Fibroblast of lung (primary cell): ENCODE results near the gene COQ3. TPM values are rescaled to one million over a fixed set of nuclear protein-coding genes. Genes with fewer than 3 reads are reported as not detected.
A peak's percentile ranks its signal among the peaks of the same experiment; 100 is the strongest.

Experiments
- DNase-seq, 2 donors: peaks; one replicate each; pipeline versions ENCODE4 v3.0.0 to v3.0.0-alpha.2; 2010; ENCODE audit warnings: low read depth in 2 of 2
- H2AFZ ChIP-seq: 2 replicates; pipeline ENCODE4 v1.5.1; 2012; ENCODE audit warnings: low read length, control low read depth, inconsistent platforms
- H3K27ac ChIP-seq: 2 replicates; pipeline ENCODE4 v1.5.1; 2011; ENCODE audit warnings: low read length, control low read depth; ENCODE audit not compliant: insufficient read depth
- H3K27me3 ChIP-seq: 2 replicates; pipeline ENCODE4 v1.5.1; 2011; ENCODE audit warnings: mild to moderate bottlenecking, low read length; ENCODE audit not compliant: control insufficient read depth, insufficient read depth
- H3K36me3 ChIP-seq: 2 replicates; pipeline ENCODE4 v1.5.1; 2011; ENCODE audit warnings: low read length; ENCODE audit not compliant: control insufficient read depth, insufficient read depth
- H3K4me1 ChIP-seq: 2 replicates; pipeline ENCODE4 v1.5.1; 2011; ENCODE audit warnings: low read length; ENCODE audit not compliant: control insufficient read depth, insufficient read depth; ENCODE audit errors: extremely low read depth
- H3K4me2 ChIP-seq: 2 replicates; pipeline ENCODE4 v1.5.1; 2011; ENCODE audit warnings: low read length, control low read depth; ENCODE audit not compliant: insufficient read depth; ENCODE audit errors: extremely low read depth
- H3K4me3 ChIP-seq, 4 experiments: fragments of 200-600 bp in 1 of 4; sonication (generic) in 1 of 4; replicated peaks in 1 of 4; 2 replicates each; pipeline ENCODE4 v1.5.1; 2011 to 2016; ENCODE audit warnings: low read length in 4 of 4, low read depth in 3 of 4, mild to moderate bottlenecking in 3 of 4, control low read depth in 2 of 4, inconsistent platforms in 1 of 4, mixed read lengths in 1 of 4; ENCODE audit not compliant: insufficient read depth in 1 of 4; ENCODE audit errors: control extremely low read depth in 1 of 4
- H3K79me2 ChIP-seq: 2 replicates; pipeline ENCODE4 v1.5.1; 2012; ENCODE audit warnings: mild to moderate bottlenecking, low read length, inconsistent platforms; ENCODE audit not compliant: control insufficient read depth, insufficient read depth
- H3K9ac ChIP-seq: 2 replicates; pipeline ENCODE4 v1.5.1; 2011; ENCODE audit warnings: mild to moderate bottlenecking, low read length, control low read depth; ENCODE audit not compliant: insufficient read depth
- H3K9me3 ChIP-seq: 2 replicates; pipeline ENCODE4 v1.5.1; 2012; ENCODE audit warnings: low read depth, low read length; ENCODE audit not compliant: control insufficient read depth, insufficient read depth
- H4K20me1 ChIP-seq: 2 replicates; pipeline ENCODE4 v1.5.1; 2011; ENCODE audit warnings: low read length; ENCODE audit not compliant: control insufficient read depth, insufficient read depth; ENCODE audit errors: extremely low read depth
- CTCF ChIP-seq, 2 donors: IDR thresholded peaks in 1 of 2; conservative IDR thresholded peaks in 1 of 2; 1 replicate in 1 of 2; 2 replicates in 1 of 2; pipeline ENCODE4 v1.5.1; 2011 to 2012; ENCODE audit warnings: low read length in 2 of 2, control low read depth in 1 of 2, inconsistent platforms in 1 of 2, low read depth in 1 of 2, mild to moderate bottlenecking in 1 of 2
- EZH2 ChIP-seq: IDR thresholded peaks from 2 replicates; pipeline ENCODE4 v1.5.1; 2012; ENCODE audit warnings: low read length, control low read depth, mild to moderate bottlenecking; ENCODE audit errors: missing control alignments
- polyA plus RNA-seq, 2 donors: library from polyadenylated mRNA; depleted of rRNA in 1 of 2; stranded (reverse) in 1 of 2; unstranded in 1 of 2; fragments of >200 nt; gene quantifications; 2 replicates each; pipeline ENCODE4 v1.2.1, GENCODE V29; 2011 to 2012; ENCODE audit warnings: missing spikeins in 1 of 2
- total RNA-seq: library from RNA; depleted of rRNA; stranded (reverse); fragments of >200 nt; gene quantifications from 2 replicates; pipeline ENCODE4 v1.2.1, GENCODE V29; 2014

The COQ3 gene
- total and polyA plus RNA-seq, 2 donors (not counting 1 experiment from before 2014, with no cell fraction given), result 5.3 to 13.3 TPM

DNA sequence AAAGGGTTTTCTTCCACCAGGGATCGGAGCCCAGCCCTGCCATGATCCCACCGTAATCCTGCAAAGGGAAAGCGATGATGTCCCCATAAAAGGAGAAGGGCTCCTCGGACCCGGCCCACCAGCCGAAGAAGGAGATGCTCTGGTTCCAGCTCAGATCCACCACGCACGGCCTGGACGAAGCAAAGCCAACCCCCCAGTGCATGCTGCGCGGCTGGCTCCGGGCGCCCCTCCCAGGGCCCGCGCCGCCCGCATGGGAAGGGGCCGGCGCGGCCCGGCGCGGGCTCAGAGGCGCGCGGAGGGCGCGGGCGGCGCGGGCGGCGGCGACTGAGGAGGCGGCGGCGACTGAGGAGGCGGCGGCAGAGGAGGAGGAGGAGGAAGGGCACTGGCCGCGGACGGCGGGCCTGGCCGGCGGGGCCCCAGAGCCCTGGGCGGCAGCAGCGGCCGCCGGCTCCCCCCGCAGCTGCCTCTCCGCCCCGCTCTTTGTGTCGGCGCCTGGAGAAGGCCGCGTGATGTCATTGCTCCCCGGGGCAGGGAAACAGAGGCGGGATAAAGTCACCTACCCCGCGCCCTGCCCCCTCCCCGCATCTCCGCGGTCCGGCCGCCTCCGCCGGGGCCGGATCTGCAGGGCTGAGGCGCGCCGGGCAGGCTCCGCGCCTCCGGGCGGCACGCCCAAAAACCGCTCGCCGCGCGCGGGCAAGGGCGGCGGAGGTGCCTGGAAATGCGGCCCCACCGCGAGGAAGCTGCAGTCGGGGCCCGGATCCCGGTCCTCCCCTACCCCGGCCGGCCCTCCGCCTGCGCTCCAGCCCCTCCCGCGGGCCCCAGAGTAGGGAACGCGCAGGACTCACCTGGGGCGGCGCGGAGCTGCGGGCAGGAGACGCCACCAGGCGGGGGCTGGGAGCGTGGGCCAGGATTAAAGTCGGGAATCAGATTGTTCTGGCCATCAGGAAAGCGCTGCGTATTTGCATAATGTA lies 44.5 kb downstream of the COQ3 start, which contains the start of gene FAXC:
Gene FAXC, minus strand, starts transcription at position 504 of the 971 bp plus-strand sequence. Its CDS starts 302 bp downstream, at position 202.
- no peaks in the 10 kb centered on the region for H3K79me2 ChIP-seq
- peak within 1 kb of the TSS; percentile 23 for H3K9ac ChIP-seq
- H3K4me2 ChIP-seq, result peak within 1 kb of the TSS; percentile 85
- no peaks in the 10 kb centered on the region for H3K9me3 ChIP-seq
- no peaks in the 10 kb centered on the region for H3K4me1 ChIP-seq
- peak; percentile 11 to 50 for DNase-seq
- H3K27me3 ChIP-seq, result peaks cover 4% of the 10 kb centered on the region
- no peaks in the 10 kb centered on the region for H3K36me3 ChIP-seq
- H2AFZ ChIP-seq, result peak within 1 kb of the TSS; percentile 9
- no peak for TF ChIP-seq CTCF (conservative IDR thresholded peaks at IDR 0.05 in 1 of 2, IDR thresholded peaks at IDR 0.05 in 1 of 2; ENCODE audit: low read depth in 1 of 2, low read length in 2 of 2)
- no peak for TF ChIP-seq EZH2
- H3K27ac ChIP-seq, result no peak within 1 kb of the TSS
- no peaks in the 10 kb centered on the region for H4K20me1 ChIP-seq
- H3K4me3 ChIP-seq, result peak within 1 kb of the TSS; percentile 56 to 67 (median 58)

DNA sequence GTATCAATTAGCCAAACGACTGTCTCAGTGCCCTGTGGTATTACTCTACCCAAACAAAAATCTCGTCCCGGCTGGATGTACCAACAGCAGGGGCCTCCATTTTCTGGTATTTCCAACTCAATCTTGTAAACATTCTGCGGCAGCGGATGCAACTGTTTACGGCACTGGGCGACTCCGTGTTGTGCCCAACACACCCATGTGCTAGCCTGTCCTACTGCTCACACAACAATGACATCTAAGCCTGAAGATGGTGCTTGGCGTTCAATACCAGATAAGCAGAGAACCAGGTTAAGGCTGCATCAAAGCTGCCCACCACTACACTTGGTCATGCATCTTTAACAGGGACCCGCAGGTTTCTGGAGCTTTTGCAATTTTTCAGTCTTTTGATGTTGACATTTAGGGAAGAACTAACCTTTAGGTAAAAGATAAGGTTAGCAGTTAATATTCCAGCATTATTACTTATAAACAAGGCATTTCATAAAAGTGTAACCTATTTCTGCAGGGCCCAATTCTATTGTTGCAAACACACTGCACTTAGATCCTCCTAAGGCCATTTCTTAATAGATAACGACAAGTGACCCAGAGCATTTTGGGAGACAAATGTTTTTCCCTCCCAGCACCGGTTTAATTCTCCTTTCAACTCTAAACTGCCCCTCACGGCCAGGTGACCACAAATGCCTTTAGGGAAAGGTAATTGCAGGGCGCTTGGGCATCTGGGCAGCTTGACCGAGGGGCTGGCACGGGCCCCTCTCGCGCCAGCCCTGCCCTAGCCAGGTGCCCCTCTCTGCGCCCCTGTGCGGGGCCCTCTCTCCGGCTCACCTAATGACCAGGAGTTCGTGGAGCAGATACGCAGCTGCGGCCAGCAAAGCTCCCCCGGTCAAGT lies 45.5 kb downstream of the COQ3 start:
- Histone ChIP-seq H4K20me1 (no peaks in the 10 kb centered on the region), H3K4me3 (peak overlapping the region; percentile 18 to 67 (median 56)), H3K27ac (no peak overlapping the region), H3K4me1 (no peaks in the 10 kb centered on the region), H3K9ac (no peak overlapping the region), H2AFZ (peak overlapping the region; percentile 9), H3K79me2 (no peaks in the 10 kb centered on the region), H3K36me3 (no peaks in the 10 kb centered on the region), H3K27me3 (peaks cover 2% of the 10 kb centered on the region), H3K9me3 (no peaks in the 10 kb centered on the region), H3K4me2 (peak overlapping the region; percentile 85)
- TF ChIP-seq EZH2 (no peak), CTCF (conservative IDR thresholded peaks at IDR 0.05 in 1 of 2, IDR thresholded peaks at IDR 0.05 in 1 of 2; ENCODE audit: low read depth in 1 of 2, low read length in 2 of 2) (no peak)
- DNase-seq, result no peak

GRCh38 chr6:99347804-99348203 lies 46.2 kb downstream of the COQ3 start:
- H3K27me3 ChIP-seq, result no peaks in the 10 kb centered on the region
- H2AFZ ChIP-seq, result no peak overlapping the region
- H3K27ac ChIP-seq, result no peak overlapping the region
- no peak for DNase-seq
- no peaks in the 10 kb centered on the region for H3K36me3 ChIP-seq
- H4K20me1 ChIP-seq, result no peaks in the 10 kb centered on the region
- H3K4me2 ChIP-seq, result no peak overlapping the region
- no peaks in the 10 kb centered on the region for H3K4me1 ChIP-seq
- H3K4me3 ChIP-seq, result no peak overlapping the region
- TF ChIP-seq EZH2 (no peak), CTCF (conservative IDR thresholded peaks at IDR 0.05 in 1 of 2, IDR thresholded peaks at IDR 0.05 in 1 of 2; ENCODE audit: low read depth in 1 of 2, low read length in 2 of 2) (no peak)
- H3K79me2 ChIP-seq, result no peaks in the 10 kb centered on the region
- no peaks in the 10 kb centered on the region for H3K9me3 ChIP-seq
- no peak overlapping the region for H3K9ac ChIP-seq
